ENCODE results near the gene INPP5D. TPM values are rescaled to one million over a fixed set of nuclear protein-coding genes. Genes with fewer than 3 reads are reported as not detected.
"Not testable (repeated sequence)": the region's sequence is repeated elsewhere in the genome, so short reads cannot be mapped to it uniquely, and the experiment has no call there.

The INPP5D gene
- total RNA-seq, 2 experiments from 2014 or later, result 79.5 to 92.6 TPM

DNA sequence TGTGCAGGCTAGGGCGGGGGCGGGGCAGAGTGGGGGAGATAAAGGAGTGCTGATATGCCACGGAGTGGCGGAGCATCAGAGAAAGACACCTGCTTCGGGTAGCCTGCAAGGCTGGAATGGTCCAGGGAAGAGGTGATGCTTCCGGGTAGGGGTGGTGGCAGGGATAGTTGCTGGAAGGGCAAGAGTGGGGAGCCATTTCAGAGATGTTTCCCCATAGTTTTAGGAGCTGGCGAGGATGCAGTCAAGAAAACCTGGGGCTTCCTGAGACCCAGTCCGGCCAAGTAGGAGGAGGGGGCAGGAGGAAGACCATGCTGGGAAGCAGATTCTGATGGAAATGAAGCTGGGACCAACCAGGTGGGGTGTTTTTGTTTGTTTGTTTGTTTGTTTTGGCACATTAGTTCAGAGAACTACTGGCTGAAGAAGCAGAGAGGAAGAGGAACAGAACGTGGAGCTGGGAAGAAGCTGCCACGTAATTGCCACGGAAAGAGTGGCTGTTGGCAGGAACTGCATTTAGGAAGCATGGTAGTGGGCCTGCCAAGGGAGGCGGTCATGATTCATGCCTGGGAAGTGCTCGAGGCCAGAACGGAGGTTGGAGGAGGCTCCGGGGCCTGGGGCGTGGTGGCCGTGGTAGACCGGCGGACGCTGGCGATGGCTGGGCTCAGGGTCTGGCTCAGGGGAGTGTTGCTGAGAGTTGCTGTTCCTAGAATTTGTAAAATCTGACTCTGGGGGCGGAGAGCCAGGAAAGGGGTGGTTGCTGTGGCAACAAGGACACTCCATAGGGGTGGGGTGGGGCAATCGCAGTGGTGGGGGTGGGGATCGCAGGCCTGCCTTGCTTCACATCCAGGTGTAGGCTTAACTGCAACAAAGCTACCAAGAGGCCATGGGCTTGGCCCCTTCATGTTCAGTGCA, 8.6 kb upstream of the INPP5D start:
- CTCF ChIA-PET (ENCODE audit: unreplicated experiment), result no interaction called here
- Histone ChIP-seq H3K9me2 (ENCODE audit: insufficient read depth, low read length) (no peaks in the 10 kb centered on the region), H3K79me2 (ENCODE audit: insufficient read depth, low read depth, low read length) (no peaks in the 10 kb centered on the region), H2AFZ (ENCODE audit: low read length) (no peak overlapping the region), H3K36me3 (ENCODE audit: insufficient read depth, low read length) (no peaks in the 10 kb centered on the region), H3K27ac (ENCODE audit: low read depth, low read length, poor library complexity, severe bottlenecking) (no peak overlapping the region), H3K4me3 (ENCODE audit: low read depth, low read length, poor library complexity, severe bottlenecking) (no peak overlapping the region), H3K4me2 (ENCODE audit: low read length) (no peak overlapping the region), H3K4me1 (ENCODE audit: insufficient read depth, low read length, poor library complexity, severe bottlenecking) (no peaks in the 10 kb centered on the region), H4K20me1 (ENCODE audit: insufficient read depth, low read length) (no peaks in the 10 kb centered on the region), H3K9me3 (ENCODE audit: low read length) (no peaks in the 10 kb centered on the region)
- no peak for DNase-seq (ENCODE audit: low spot score)
- POLR2A ChIA-PET, result interaction anchor here (1.3 to 1.5 kb wide), 2 partner anchors 9 to 198 kb away, joined by 3 to 6 read pairs; partner anchors contain the start of gene INPP5D
- BruUV-seq (replicated peaks), result no TSS peak
- intact Hi-C loops (cut with micrococcal nuclease; ENCODE audit: unreplicated experiment), result loop anchor here (5.0 to 10.0 kb wide), 3 partner anchors 199 to 444 kb away; no protein-coding TSS in a partner anchor
- TF ChIP-seq, protein P1, sequence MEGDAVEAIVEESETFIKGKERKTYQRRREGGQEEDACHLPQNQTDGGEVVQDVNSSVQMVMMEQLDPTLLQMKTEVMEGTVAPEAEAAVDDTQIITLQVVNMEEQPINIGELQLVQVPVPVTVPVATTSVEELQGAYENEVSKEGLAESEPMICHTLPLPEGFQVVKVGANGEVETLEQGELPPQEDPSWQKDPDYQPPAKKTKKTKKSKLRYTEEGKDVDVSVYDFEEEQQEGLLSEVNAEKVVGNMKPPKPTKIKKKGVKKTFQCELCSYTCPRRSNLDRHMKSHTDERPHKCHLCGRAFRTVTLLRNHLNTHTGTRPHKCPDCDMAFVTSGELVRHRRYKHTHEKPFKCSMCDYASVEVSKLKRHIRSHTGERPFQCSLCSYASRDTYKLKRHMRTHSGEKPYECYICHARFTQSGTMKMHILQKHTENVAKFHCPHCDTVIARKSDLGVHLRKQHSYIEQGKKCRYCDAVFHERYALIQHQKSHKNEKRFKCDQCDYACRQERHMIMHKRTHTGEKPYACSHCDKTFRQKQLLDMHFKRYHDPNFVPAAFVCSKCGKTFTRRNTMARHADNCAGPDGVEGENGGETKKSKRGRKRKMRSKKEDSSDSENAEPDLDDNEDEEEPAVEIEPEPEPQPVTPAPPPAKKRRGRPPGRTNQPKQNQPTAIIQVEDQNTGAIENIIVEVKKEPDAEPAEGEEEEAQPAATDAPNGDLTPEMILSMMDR (conservative IDR thresholded peaks at IDR 0.05; ENCODE audit: low read length), result no peak
- TF ChIP-seq EZH2phosphoT487 (IDR thresholded peaks at IDR 0.05; ENCODE audit: borderline replicate concordance, low read depth, low read length), result no peak

DNA sequence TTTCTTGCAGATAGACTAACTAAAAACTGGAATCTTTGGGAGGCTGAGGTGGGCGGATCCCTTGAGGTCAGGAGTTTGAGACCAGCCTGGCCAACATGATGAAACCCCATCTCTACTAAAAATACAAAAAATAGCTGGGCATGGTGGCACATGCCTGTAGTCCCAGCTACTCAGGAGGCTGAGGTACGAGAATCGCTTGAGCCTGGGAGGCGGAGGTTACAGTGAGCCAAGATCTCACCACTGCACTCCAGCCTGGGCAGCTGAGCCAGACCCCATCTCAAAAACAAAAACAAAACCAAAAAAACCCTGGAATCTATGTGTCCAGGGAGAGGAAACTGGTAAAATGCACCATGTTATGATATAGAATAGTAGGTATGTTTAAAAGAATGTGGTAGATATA, 7.6 kb upstream of the INPP5D start:
- DNase-seq (ENCODE audit: low spot score); H3K9me2 ChIP-seq (ENCODE audit: insufficient read depth, low read length); BruUV-seq (replicated peaks); H3K79me2 ChIP-seq (ENCODE audit: insufficient read depth, low read depth, low read length); H4K20me1 ChIP-seq (ENCODE audit: insufficient read depth, low read length); H3K4me2 ChIP-seq (ENCODE audit: low read length); H3K4me3 ChIP-seq (ENCODE audit: low read depth, low read length, poor library complexity, severe bottlenecking); CTCF ChIA-PET (ENCODE audit: unreplicated experiment); H2AFZ ChIP-seq (ENCODE audit: low read length); H3K9me3 ChIP-seq (ENCODE audit: low read length); H3K36me3 ChIP-seq (ENCODE audit: insufficient read depth, low read length); H3K4me1 ChIP-seq (ENCODE audit: insufficient read depth, low read length, poor library complexity, severe bottlenecking); H3K27ac ChIP-seq (ENCODE audit: low read depth, low read length, poor library complexity, severe bottlenecking): not testable (repeated sequence)
- POLR2A ChIA-PET, result interaction anchor here (0.6 to 1.5 kb wide), 3 partner anchors 8 to 197 kb away, joined by 3 to 6 read pairs (median 3); partner anchors contain the start of gene INPP5D
- intact Hi-C loops (cut with micrococcal nuclease; ENCODE audit: unreplicated experiment), result loop anchor here (5.0 to 10.0 kb wide), 3 partner anchors 200 to 445 kb away; no protein-coding TSS in a partner anchor

DNA sequence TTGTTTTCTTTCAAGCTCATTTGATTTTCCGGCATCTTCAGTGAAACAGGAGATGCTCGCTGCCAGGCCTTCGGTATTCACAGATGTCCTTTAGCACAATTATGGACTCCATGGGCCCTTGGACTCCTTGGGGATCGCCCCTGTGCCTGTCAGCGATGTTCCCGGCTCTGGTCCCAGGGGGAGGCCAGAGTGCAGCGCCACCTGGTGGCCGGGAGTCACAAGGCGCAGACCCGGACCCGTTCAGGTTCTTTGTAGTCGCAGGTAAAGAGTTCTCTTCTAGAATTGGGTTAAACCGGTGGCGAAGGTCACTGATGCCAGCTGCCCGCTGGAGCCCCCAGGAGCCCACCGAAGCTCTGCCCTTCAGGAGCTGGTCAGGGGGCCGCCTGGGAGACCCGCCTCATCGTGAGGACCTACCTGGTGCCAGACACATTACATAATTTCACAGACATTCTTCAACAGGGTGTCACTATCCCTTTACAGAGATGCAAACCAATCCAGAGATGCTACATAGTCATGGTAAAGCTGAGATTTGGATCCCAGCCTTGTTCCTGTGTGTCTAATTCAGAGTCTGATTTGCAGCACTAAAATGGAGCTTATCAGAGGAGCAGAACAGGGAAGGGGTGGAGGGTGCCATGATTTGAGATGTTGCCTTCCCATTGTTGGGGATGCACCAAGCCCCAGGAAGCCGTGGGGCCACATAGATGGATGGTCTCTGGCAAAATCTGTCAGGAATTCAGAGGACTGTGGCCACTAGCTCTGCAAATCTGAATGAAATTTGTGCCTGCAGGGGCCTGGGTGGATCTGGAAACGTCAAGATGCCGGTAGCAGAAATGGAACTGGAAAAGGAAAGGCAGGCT, 6.0 kb upstream of the INPP5D start:
- H3K9me2 ChIP-seq (ENCODE audit: insufficient read depth, low read length), result no peaks in the 10 kb centered on the region
- CTCF ChIA-PET (ENCODE audit: unreplicated experiment), result interaction anchor here (0.6 to 1.1 kb wide), 6 partner anchors 21 to 196 kb away, joined by 3 read pairs; no protein-coding TSS in a partner anchor
- H3K36me3 ChIP-seq (ENCODE audit: insufficient read depth, low read length), result no peaks in the 10 kb centered on the region
- intact Hi-C loops (cut with micrococcal nuclease; ENCODE audit: unreplicated experiment), result loop anchor here (5.0 to 10.0 kb wide), 3 partner anchors 202 to 447 kb away; no protein-coding TSS in a partner anchor
- no peaks in the 10 kb centered on the region for H3K79me2 ChIP-seq (ENCODE audit: insufficient read depth, low read depth, low read length)
- BruUV-seq (replicated peaks), result no TSS peak
- POLR2A ChIA-PET, result interaction anchor here (0.7 kb wide), 1 partner anchor 299 kb away, joined by 3 read pairs; no protein-coding TSS in a partner anchor
- no peaks in the 10 kb centered on the region for H3K9me3 ChIP-seq (ENCODE audit: low read length)
- DNase-seq (ENCODE audit: low spot score), result peak; percentile 74
- TF ChIP-seq, protein P1 (conservative IDR thresholded peaks at IDR 0.05; ENCODE audit: low read length), result peak; percentile 99
- TF ChIP-seq EZH2phosphoT487 (IDR thresholded peaks at IDR 0.05; ENCODE audit: borderline replicate concordance, low read depth, low read length), result no peak
- no peaks in the 10 kb centered on the region for H3K4me1 ChIP-seq (ENCODE audit: insufficient read depth, low read length, poor library complexity, severe bottlenecking)
- no peak overlapping the region for H3K27ac ChIP-seq (ENCODE audit: low read depth, low read length, poor library complexity, severe bottlenecking)
- H3K4me3 ChIP-seq (ENCODE audit: low read depth, low read length, poor library complexity, severe bottlenecking), result no peak overlapping the region
- no peak overlapping the region for H2AFZ ChIP-seq (ENCODE audit: low read length)
- H3K4me2 ChIP-seq (ENCODE audit: low read length), result peak overlapping the region; percentile 5; the same call in 1 of the 2 replicates
- no peaks in the 10 kb centered on the region for H4K20me1 ChIP-seq (ENCODE audit: insufficient read depth, low read length)

All from OCI-LY7 (cell line).